Endothelial cell of umbilical vein (primary cell): ENCODE measurements around the gene AMZ1. TPM values are rescaled to one million over a fixed set of nuclear protein-coding genes. Genes with fewer than 3 reads are reported as not detected.

Source experiments
- BruUV-seq: library from RNA; stranded (reverse); fragments of 400-500 nt; replicated peaks from 2 replicates; lab custom pipeline; 2021; lab: Mats Ljungman, UMichigan
- CTCF ChIA-PET: fragments of 300-600, 350-600 bp; sonication (Branson Sonifier 250); formaldehyde crosslinking; loops from one replicate; lab custom pipeline; 2021; ENCODE audit warnings: antibody characterized with exemption, inconsistent platforms; lab: Charles Lee
- POLR2A ChIA-PET: fragments of 300-600, 350-600 bp; sonication (Branson Sonifier 250); formaldehyde crosslinking; loops from one replicate; lab custom pipeline; 2021; ENCODE audit warnings: antibody characterized with exemption, inconsistent platforms; lab: Charles Lee
- DNase-seq: peaks from one replicate; pipeline ENCODE4 v3.0.0-alpha.2; 2011; ENCODE audit warnings: low read depth, low spot score
- FAIRE-seq: peaks from 2 replicates; lab custom pipeline; 2011; peaks lifted over from hg19 to GRCh38; lab: Jason Lieb, UNC
- H2AFZ ChIP-seq: 2 replicates; pipeline ENCODE4 v1.6.0; 2012; ENCODE audit warnings: low read depth, low read length, control low read depth, inconsistent platforms
- H3K27ac ChIP-seq: 2 replicates; pipeline ENCODE4 v1.5.1; 2011; ENCODE audit warnings: low read depth, mild to moderate bottlenecking, control low read depth, low read length, moderate library complexity; ENCODE audit not compliant: insufficient read depth
- H3K27me3 ChIP-seq, 2 experiments: 2 replicates each; pipeline versions ENCODE4 v1.6.0 to v1.6.1; 2011; ENCODE audit warnings: low read length in 2 of 2, mixed read lengths in 1 of 2; ENCODE audit not compliant: control insufficient read depth in 2 of 2, insufficient read depth in 2 of 2
- H3K36me3 ChIP-seq, 2 experiments: 2 replicates in 1 of 2; 3 replicates in 1 of 2; pipeline ENCODE4 v1.5.1; 2011; ENCODE audit warnings: low read length in 2 of 2, mild to moderate bottlenecking in 1 of 2, moderate library complexity in 1 of 2; ENCODE audit not compliant: control insufficient read depth in 2 of 2, insufficient read depth in 2 of 2; ENCODE audit errors: extremely low read depth in 1 of 2
- H3K4me1 ChIP-seq: 3 replicates; pipeline ENCODE4 v1.5.1; 2011; ENCODE audit warnings: mild to moderate bottlenecking, low read length; ENCODE audit not compliant: control insufficient read depth, insufficient read depth; ENCODE audit errors: extremely low read depth
- H3K4me2 ChIP-seq: 2 replicates; pipeline ENCODE4 v1.6.1; 2011; ENCODE audit warnings: low read length, control low read depth, mixed read lengths; ENCODE audit not compliant: insufficient read depth
- H3K4me3 ChIP-seq, 3 experiments: fragments of 200-600 bp in 1 of 3; sonication (generic), shearing (Covaris generic) in 1 of 3; replicated peaks in 1 of 3; 2 replicates each; pipeline ENCODE4 v1.5.1; 2011 to 2016; ENCODE audit warnings: control low read depth in 3 of 3, low read length in 3 of 3, mild to moderate bottlenecking in 2 of 3, inconsistent platforms in 1 of 3, low read depth in 1 of 3, moderate library complexity in 1 of 3; ENCODE audit not compliant: insufficient read depth in 1 of 3
- H3K79me2 ChIP-seq: 2 replicates; pipeline ENCODE4 v1.6.0; 2012; ENCODE audit warnings: low read length, inconsistent platforms; ENCODE audit not compliant: control insufficient read depth, insufficient read depth
- H3K9ac ChIP-seq: replicated peaks from 2 replicates; pipeline ENCODE3; 2011; ENCODE audit warnings: low read length, control low read depth; ENCODE audit not compliant: insufficient read depth; ENCODE audit errors: extremely low read depth
- H3K9me1 ChIP-seq: replicated peaks from 3 replicates; pipeline ENCODE4 v1.6.0; 2011; ENCODE audit warnings: mild to moderate bottlenecking, low read length; ENCODE audit not compliant: control insufficient read depth, insufficient read depth; ENCODE audit errors: extremely low read depth
- H3K9me3 ChIP-seq: replicated peaks from 2 replicates; pipeline ENCODE4 v1.5.1; 2012; ENCODE audit warnings: low read length, inconsistent platforms; ENCODE audit not compliant: control insufficient read depth, insufficient read depth
- H4K20me1 ChIP-seq: replicated peaks from 2 replicates; pipeline ENCODE3; 2011; ENCODE audit warnings: mild to moderate bottlenecking, low read length; ENCODE audit not compliant: control insufficient read depth, insufficient read depth; ENCODE audit errors: extremely low read depth
- CTCF ChIP-seq, 2 donors: IDR thresholded peaks; 1 replicate in 1 of 2; 2 replicates in 1 of 2; pipeline ENCODE4 v1.5.1; 2011; ENCODE audit warnings: low read length in 2 of 2, mild to moderate bottlenecking in 2 of 2, moderate library complexity in 2 of 2, control low read depth in 1 of 2, inconsistent platforms in 1 of 2, low read depth in 1 of 2; ENCODE audit not compliant: insufficient read depth in 1 of 2; ENCODE audit errors: extremely low read depth in 1 of 2
- EZH2 ChIP-seq: IDR thresholded peaks from 2 replicates; pipeline ENCODE4 v1.6.1; 2012; ENCODE audit warnings: borderline replicate concordance, low read depth, mild to moderate bottlenecking, moderate library complexity, low read length, inconsistent platforms; ENCODE audit not compliant: severe bottlenecking
- FOS ChIP-seq: IDR thresholded peaks from 2 replicates; pipeline ENCODE4 v1.6.1; 2011; ENCODE audit warnings: mild to moderate bottlenecking, low read length, moderate library complexity, borderline replicate concordance; ENCODE audit not compliant: insufficient read depth
- GATA2 ChIP-seq: IDR thresholded peaks from 2 replicates; pipeline ENCODE4 v1.7.0; 2011; ENCODE audit warnings: low read depth, mild to moderate bottlenecking, moderate library complexity, mixed read lengths, low read length; ENCODE audit not compliant: insufficient read length, insufficient read depth
- JUN ChIP-seq: IDR thresholded peaks from 2 replicates; pipeline ENCODE4 v1.6.1; 2011; ENCODE audit warnings: borderline replicate concordance, low read depth; ENCODE audit not compliant: insufficient read length, insufficient read depth
- MAX ChIP-seq: IDR thresholded peaks from 2 replicates; pipeline ENCODE4 v1.6.1; 2011; ENCODE audit not compliant: insufficient read depth, insufficient read length
- MYC ChIP-seq: IDR thresholded peaks from one replicate; pipeline ENCODE4 v1.6.1; 2011; ENCODE audit warnings: mild to moderate bottlenecking, low read depth, low read length
- POLR2A ChIP-seq: IDR thresholded peaks from 2 replicates; pipeline ENCODE4 v1.6.1; 2012; ENCODE audit warnings: low read depth, mild to moderate bottlenecking, control low read depth, low read length
- POLR2AphosphoS5 ChIP-seq: IDR thresholded peaks from 2 replicates; pipeline ENCODE4 v1.6.1; 2012; ENCODE audit warnings: low read depth, mild to moderate bottlenecking, control low read depth, low read length, moderate library complexity; ENCODE audit not compliant: insufficient read depth
- dilution Hi-C: fragments of 300-500 bp; cut with MboI; formaldehyde crosslinking; loops from one replicate; pipeline ENCODE4 v1.15.0; 2019; ENCODE audit warnings: low sequenced_read_pairs; ENCODE audit not compliant: extremely low pct_ligation_motif_present
- intact Hi-C: fragments of 100-400 bp; cut with micrococcal nuclease; formaldehyde crosslinking; loops from one replicate; pipeline ENCODE4 v1.10.0; 2022
- polyA plus RNA-seq, 4 experiments: library from polyadenylated mRNA; depleted of rRNA in 3 of 4; stranded (reverse) in 3 of 4; unstranded in 1 of 4; fragments of >200 nt; gene quantifications; 2 replicates each; pipeline versions ENCODE4 v1.2.1 to v1.2.3, GENCODE V29; 2011 to 2012; ENCODE audit warnings: missing spikeins in 1 of 4
- total RNA-seq: library from RNA; stranded (reverse); gene quantifications from 2 replicates; pipeline ENCODE4 v1.2.3, GENCODE V29; 2021

AMZ1 gene
- total and polyA plus RNA-seq, 2 donors (not counting 3 experiments of a cell fraction or from before 2014, with no cell fraction given), result not detected

DNA sequence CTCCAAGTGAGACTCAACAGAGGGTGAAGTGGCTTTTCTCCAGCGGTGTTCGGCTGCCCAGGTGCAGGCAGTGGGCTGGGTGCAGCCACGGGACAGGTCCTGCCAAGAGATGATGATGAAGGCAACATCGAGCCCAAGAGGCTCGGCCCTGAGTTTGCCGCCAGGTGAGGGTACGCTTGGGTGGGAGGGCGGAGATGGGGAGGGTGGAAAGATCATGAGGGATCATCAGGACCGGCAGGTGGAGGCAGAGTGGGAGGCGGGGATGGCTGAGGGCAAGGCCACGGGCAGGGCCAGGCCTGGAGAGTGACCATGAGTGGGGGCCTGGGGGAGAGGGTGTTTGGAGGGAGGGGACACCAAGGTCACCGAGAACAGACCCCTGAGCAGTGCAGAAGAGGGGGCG is 17.8 kb upstream of the AMZ1 start:
- no TSS peak for BruUV-seq
- Histone ChIP-seq H3K27me3 (peaks cover 0 to 3% of the 10 kb centered on the region in 2 experiments), H3K9me1 (no peaks in the 10 kb centered on the region), H3K9ac (no peak overlapping the region), H3K4me3 (no peak overlapping the region), H2AFZ (no peak overlapping the region), H3K36me3 (no peaks in the 10 kb centered on the region), H3K4me2 (no peak overlapping the region), H3K9me3 (no peaks in the 10 kb centered on the region), H3K27ac (no peak overlapping the region), H4K20me1 (no peaks in the 10 kb centered on the region), H3K4me1 (no peaks in the 10 kb centered on the region), H3K79me2 (no peaks in the 10 kb centered on the region)
- ChIA-PET POLR2A (no interaction called here), CTCF (interaction anchor here (0.6 to 4.7 kb wide), 19 partner anchors 8 to 214 kb away, joined by 3 to 44 read pairs (median 4); no protein-coding TSS in a partner anchor)
- no peak for FAIRE-seq
- dilution Hi-C loops (no loop called here), intact Hi-C loops (loop anchor here (2.0 to 5.0 kb wide), 3 partner anchors 39 to 487 kb away; no protein-coding TSS in a partner anchor)
- no peak for TF ChIP-seq JUN
- TF ChIP-seq GATA2, result no peak
- TF ChIP-seq FOS, result no peak
- TF ChIP-seq POLR2AphosphoS5, result no peak
- TF ChIP-seq POLR2A, result no peak
- TF ChIP-seq CTCF (IDR thresholded peaks at IDR 0.05; ENCODE audit: extremely low read depth in 1 of 2, insufficient read depth in 1 of 2, low read depth in 1 of 2, low read length in 2 of 2), result no peak
- TF ChIP-seq EZH2, result no peak
- no peak for TF ChIP-seq MAX
- TF ChIP-seq MYC, result no peak
- DNase-seq, result no peak
